ENCODE results near the gene ZCCHC2.

- no peak for TF ChIP-seq EZH2phosphoT487 (IDR thresholded peaks at IDR 0.05; ENCODE audit: low read depth, severe bottlenecking, unreplicated experiment)
- no peak for TF ChIP-seq CTCF (IDR thresholded peaks at IDR 0.05; ENCODE audit: poor library complexity)
- TF ChIP-seq EZH2 (IDR thresholded peaks at IDR 0.05; ENCODE audit: borderline replicate concordance) = no peak
Observed at GRCh38 chr18:62537042-62537894, 14.4 kb downstream of the ZCCHC2 start.

Data from hepatocyte (in vitro differentiated cells).